ENCODE results near the gene KDELR3.

DNA sequence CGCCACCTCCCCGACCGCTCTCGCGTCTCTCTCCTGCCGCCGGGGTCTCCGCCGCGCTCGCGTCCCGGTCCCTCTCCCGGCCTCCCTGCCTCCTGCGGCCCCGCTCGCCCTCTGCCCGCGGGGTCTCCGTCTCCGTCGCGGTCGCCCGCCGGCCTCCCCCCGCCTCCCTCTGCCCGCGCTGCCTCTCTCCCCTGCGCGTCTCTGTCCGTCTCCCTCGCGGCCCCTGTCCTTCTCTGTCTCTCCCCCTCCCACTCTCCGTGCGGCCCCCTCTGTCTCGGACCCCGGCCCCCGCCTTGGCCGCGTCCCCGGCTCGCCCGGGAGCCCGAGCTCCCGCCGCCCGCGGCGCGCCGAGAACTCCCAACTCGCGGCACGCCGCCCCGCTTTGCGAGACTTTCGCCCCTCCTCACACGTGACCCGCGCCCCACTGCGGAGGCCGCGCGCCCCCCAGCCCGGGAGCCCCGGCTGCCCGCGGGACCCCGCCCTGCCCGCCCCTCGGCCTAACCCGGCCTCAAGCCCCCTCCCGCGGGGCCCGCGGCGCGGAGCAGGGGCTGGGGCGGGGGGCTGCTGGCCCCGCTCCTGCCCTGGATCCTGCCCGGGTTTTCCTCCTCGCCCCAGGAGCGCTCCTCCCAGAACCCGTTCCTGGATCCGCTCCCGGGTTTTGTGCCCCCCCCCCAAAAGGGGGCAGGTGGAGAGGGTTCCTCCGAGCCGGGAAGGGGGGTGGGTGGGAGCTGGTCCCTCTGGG, 12.2 kb upstream of the KDELR3 start:
- no peak for TF ChIP-seq CTCF (IDR thresholded peaks at IDR 0.05 in 2 of 3, conservative IDR thresholded peaks at IDR 0.05 in 1 of 3; ENCODE audit: borderline replicate concordance in 1 of 3, insufficient read depth in 1 of 3, low read depth in 2 of 3, low read length in 2 of 3)
- no peak for TF ChIP-seq POLR2AphosphoS5 (IDR thresholded peaks at IDR 0.05; ENCODE audit: low read depth, low read length)
- TF ChIP-seq POLR2A (IDR thresholded peaks at IDR 0.05; ENCODE audit: borderline replicate concordance, extremely low read depth, insufficient read depth, insufficient read length): no peak
- no peak for TF ChIP-seq ZFX (IDR thresholded peaks at IDR 0.05)
- no peak for TF ChIP-seq ZNF274 (IDR thresholded peaks at IDR 0.05; ENCODE audit: low read depth, low read length)
- TF ChIP-seq YY1 (IDR thresholded peaks at IDR 0.05; ENCODE audit: extremely low read depth, insufficient replicate concordance, low read depth, low read length): peak; percentile 68
- no peak for TF ChIP-seq SRF (IDR thresholded peaks at IDR 0.05; ENCODE audit: low read depth)

Data from HCT116 (cell line).